ENCODE data around the gene MVB12B. TPM values are rescaled to one million over a fixed set of nuclear protein-coding genes. Genes with fewer than 3 reads are reported as not detected.

MVB12B gene
- total and polyA plus RNA-seq, 2 of the 13 experiments (the other 11 are each of a cell fraction or from before 2014, with no cell fraction given), result 12.1 to 30.1 TPM

- no peak for TF ChIP-seq UBTF (CRISPR knock-in tag; IDR thresholded peaks at IDR 0.05)
- no peak for TF ChIP-seq SALL2 (CRISPR knock-in tag; IDR thresholded peaks at IDR 0.05)
- TF ChIP-seq ZNF234 (CRISPR knock-in tag; conservative IDR thresholded peaks at IDR 0.05), result no peak
- TF ChIP-seq KMT2B (CRISPR knock-in tag; IDR thresholded peaks at IDR 0.05), result no peak
- no peak for TF ChIP-seq SRSF4 (IDR thresholded peaks at IDR 0.05; ENCODE audit: low read depth, low read length, poor library complexity, severe bottlenecking)
- TF ChIP-seq, protein P1, sequence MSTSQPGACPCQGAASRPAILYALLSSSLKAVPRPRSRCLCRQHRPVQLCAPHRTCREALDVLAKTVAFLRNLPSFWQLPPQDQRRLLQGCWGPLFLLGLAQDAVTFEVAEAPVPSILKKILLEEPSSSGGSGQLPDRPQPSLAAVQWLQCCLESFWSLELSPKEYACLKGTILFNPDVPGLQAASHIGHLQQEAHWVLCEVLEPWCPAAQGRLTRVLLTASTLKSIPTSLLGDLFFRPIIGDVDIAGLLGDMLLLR (CRISPR knock-in tag; IDR thresholded peaks at IDR 0.05), result no peak
- no peak for TF ChIP-seq ZNF644 (CRISPR knock-in tag; IDR thresholded peaks at IDR 0.05; ENCODE audit: low read depth)
- TF ChIP-seq ZNF382 (CRISPR knock-in tag; IDR thresholded peaks at IDR 0.05; ENCODE audit: borderline replicate concordance), result no peak
- TF ChIP-seq SMARCC2 (IDR thresholded peaks at IDR 0.05), result no peak
- TF ChIP-seq ZIK1 (CRISPR knock-in tag; IDR thresholded peaks at IDR 0.05; ENCODE audit: borderline replicate concordance, low read depth), result no peak
Observed at GRCh38 chr9:126549246-126550006, 222.8 kb downstream of the MVB12B start (continued).

DNA sequence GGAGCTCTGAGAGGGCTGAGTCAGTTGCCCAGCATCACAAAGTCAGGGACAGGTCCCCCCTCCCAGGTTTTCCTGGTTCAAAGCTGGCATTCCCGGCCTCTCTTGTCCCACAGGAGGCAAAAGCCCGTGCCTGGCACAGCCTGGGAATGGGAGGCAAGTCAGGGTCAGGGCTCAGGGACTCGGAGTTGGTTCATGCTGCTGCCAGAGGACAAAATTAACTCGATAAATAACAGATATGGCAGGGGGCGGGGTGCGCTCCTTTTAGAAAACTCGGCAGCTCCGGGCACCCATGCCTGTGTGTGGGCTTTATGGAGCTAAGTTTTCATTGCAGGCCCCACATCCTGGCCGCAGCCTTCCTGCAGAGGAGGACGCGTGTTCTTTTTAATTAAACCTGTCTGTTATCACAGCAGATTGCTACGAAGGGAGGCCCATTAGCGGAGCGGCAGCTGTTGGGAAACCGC is 224.3 kb downstream of the MVB12B start:
- in situ Hi-C loops (cut with HindIII; ENCODE audit: extremely low pct_ligation_motif_present, low pct_unique_long_range_greater_than_20kb) (no loop called here), intact Hi-C loops (cut with micrococcal nuclease; ENCODE audit: unreplicated experiment) (no loop called here)
- H3K79me2 ChIP-seq (ENCODE audit: insufficient read depth, low read length), result no peaks in the 10 kb centered on the region
- no peak overlapping the region for H3K4me2 ChIP-seq (ENCODE audit: low read depth, low read length)
- DNase-seq (ENCODE audit: low spot score) (no peak), FAIRE-seq (no peak), ATAC-seq (no peak)
- no peaks in the 10 kb centered on the region for H3K27me3 ChIP-seq (ENCODE audit: control insufficient read depth in 1 of 2, insufficient read depth in 2 of 2, low read length in 2 of 2)
- H3K4me3 ChIP-seq (replicated peaks in 1 of 3; ENCODE audit: insufficient read depth in 1 of 3, low read depth in 2 of 3, low read length in 3 of 3), result no peak overlapping the region
- WGBS (ENCODE audit: low lambda C conversion rate), result 80% methylated on average over 15 of the region's 15 CpGs
- no peak overlapping the region for H2AFZ ChIP-seq (ENCODE audit: low read length)
- ChIA-PET CTCF (ENCODE audit: low intra/inter-chr PET ratio, low total read pairs) (no interaction called here), POLR2A (no interaction called here)
- BruUV-seq (replicated peaks), result no TSS peak
- no peak overlapping the region for H3K27ac ChIP-seq (ENCODE audit: extremely low read length, insufficient read depth, low read length)
- no peaks in the 10 kb centered on the region for H4K20me1 ChIP-seq (ENCODE audit: insufficient read depth, low read length)
- no peaks in the 10 kb centered on the region for H3K9me3 ChIP-seq (ENCODE audit: low read length)
- peaks cover 29% of the 10 kb centered on the region for H3K4me1 ChIP-seq (ENCODE audit: insufficient read depth, low read length)
- H3K36me3 ChIP-seq (replicated peaks in 1 of 2; ENCODE audit: control insufficient read depth in 1 of 2, insufficient read depth in 2 of 2, low read length in 2 of 2), result no peaks in the 10 kb centered on the region
- no peak overlapping the region for H3K9ac ChIP-seq (ENCODE audit: insufficient read depth, low read depth, low read length)
- TF ChIP-seq ZNF704 (CRISPR knock-in tag; IDR thresholded peaks at IDR 0.05; ENCODE audit: borderline replicate concordance) (no peak), ZNF446 (CRISPR knock-in tag; IDR thresholded peaks at IDR 0.05) (no peak), HOXA3 (CRISPR knock-in tag; IDR thresholded peaks at IDR 0.05) (no peak), ELF1 (CRISPR knock-in tag; IDR thresholded peaks at IDR 0.05) (no peak), ZNF335 (CRISPR knock-in tag; IDR thresholded peaks at IDR 0.05) (no peak), ZNF574 (CRISPR knock-in tag; IDR thresholded peaks at IDR 0.05) (no peak), HOXD1 (CRISPR knock-in tag; IDR thresholded peaks at IDR 0.05) (no peak), KLF9 (CRISPR knock-in tag; IDR thresholded peaks at IDR 0.05; ENCODE audit: low read depth) (no peak)
